ENCODE measurements around the gene ERAS. TPM values are rescaled to one million over a fixed set of nuclear protein-coding genes. Genes with fewer than 3 reads are reported as not detected.
A peak's percentile ranks its signal among the peaks of the same experiment; 100 is the strongest.

The ERAS gene
- total RNA-seq, 2 experiments from 2014 or later = not detected

- Mint-ChIP-seq H3K4me1 (ENCODE audit: low read depth) (peaks cover 3% of the 10 kb centered on the region), H3K27me3 (ENCODE audit: low read depth) (peaks cover 9% of the 10 kb centered on the region), H3K36me3 (ENCODE audit: low read depth) (peaks cover 10% of the 10 kb centered on the region), H3K4me3 (no peak overlapping the region), H3K27ac (no peak overlapping the region), H3K9me3 (ENCODE audit: insufficient read depth) (no peaks in the 10 kb centered on the region)
- ChIA-PET CTCF (no interaction called here), POLR2A (interaction anchor here (0.7 kb wide), 1 partner anchor 279 kb away, joined by 4 read pairs; no protein-coding TSS in a partner anchor)
- ATAC-seq (no peak), DNase-seq (no peak)
These were observed 3.3 kb upstream of the ERAS start for GRCh38 chrX:48823053-48823452.

GRCh38 chrX:48824066-48824465 is 2.2 kb upstream of the ERAS start:
- POLR2A ChIA-PET = no interaction called here
- no peak overlapping the region for H3K4me3 Mint-ChIP-seq

GRCh38 chrX:48826876-48827653 is 752 bp downstream of the ERAS start:
- Mint-ChIP-seq H3K27me3 (ENCODE audit: low read depth) (peaks cover 25% of the 10 kb centered on the region), H3K4me1 (ENCODE audit: low read depth) (peaks cover 3% of the 10 kb centered on the region), H3K36me3 (ENCODE audit: low read depth) (peaks cover 10% of the 10 kb centered on the region), H3K9me3 (ENCODE audit: insufficient read depth) (no peaks in the 10 kb centered on the region), H3K27ac (no peak overlapping the region), H3K4me3 (no peak overlapping the region)
- ATAC-seq (no peak), DNase-seq (no peak)
- ChIA-PET CTCF (no interaction called here), POLR2A (no interaction called here)

More at GRCh38 chrX:48824066-48824465, 2.2 kb upstream of the ERAS start:
- Mint-ChIP-seq H3K27ac (no peak overlapping the region), H3K9me3 (ENCODE audit: insufficient read depth) (no peaks in the 10 kb centered on the region), H3K36me3 (ENCODE audit: low read depth) (peaks cover 10% of the 10 kb centered on the region), H3K4me1 (ENCODE audit: low read depth) (peaks cover 3% of the 10 kb centered on the region), H3K27me3 (ENCODE audit: low read depth) (peaks cover 17% of the 10 kb centered on the region)
- ATAC-seq (no peak), DNase-seq (no peak)
- CTCF ChIA-PET = no interaction called here

DNA sequence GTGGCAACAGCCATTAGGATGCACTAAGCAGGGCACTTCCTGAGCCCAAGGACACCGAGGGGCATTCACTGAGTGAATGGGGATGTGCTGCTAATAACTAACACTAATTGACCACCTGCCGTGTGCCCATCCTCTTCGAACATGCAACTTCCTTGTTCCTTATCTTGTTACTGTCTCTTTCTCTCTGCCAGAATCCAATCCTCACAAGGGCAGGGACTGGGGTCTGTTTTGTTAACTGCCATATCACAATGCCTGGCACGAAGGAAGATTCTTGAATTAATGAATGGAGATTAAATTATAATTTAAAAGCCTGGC is 1.3 kb downstream of the ERAS start:
- no peak overlapping the region for H3K4me3 Mint-ChIP-seq
- H3K36me3 Mint-ChIP-seq (ENCODE audit: low read depth) = peaks cover 10% of the 10 kb centered on the region
- no peaks in the 10 kb centered on the region for H3K9me3 Mint-ChIP-seq (ENCODE audit: insufficient read depth)
- ChIA-PET CTCF (no interaction called here), POLR2A (no interaction called here)
- H3K4me1 Mint-ChIP-seq (ENCODE audit: low read depth) = peaks cover 3% of the 10 kb centered on the region
- peaks cover 26% of the 10 kb centered on the region for H3K27me3 Mint-ChIP-seq (ENCODE audit: low read depth)
- no peak for ATAC-seq
- DNase-seq = no peak
- no peak overlapping the region for H3K27ac Mint-ChIP-seq

DNA sequence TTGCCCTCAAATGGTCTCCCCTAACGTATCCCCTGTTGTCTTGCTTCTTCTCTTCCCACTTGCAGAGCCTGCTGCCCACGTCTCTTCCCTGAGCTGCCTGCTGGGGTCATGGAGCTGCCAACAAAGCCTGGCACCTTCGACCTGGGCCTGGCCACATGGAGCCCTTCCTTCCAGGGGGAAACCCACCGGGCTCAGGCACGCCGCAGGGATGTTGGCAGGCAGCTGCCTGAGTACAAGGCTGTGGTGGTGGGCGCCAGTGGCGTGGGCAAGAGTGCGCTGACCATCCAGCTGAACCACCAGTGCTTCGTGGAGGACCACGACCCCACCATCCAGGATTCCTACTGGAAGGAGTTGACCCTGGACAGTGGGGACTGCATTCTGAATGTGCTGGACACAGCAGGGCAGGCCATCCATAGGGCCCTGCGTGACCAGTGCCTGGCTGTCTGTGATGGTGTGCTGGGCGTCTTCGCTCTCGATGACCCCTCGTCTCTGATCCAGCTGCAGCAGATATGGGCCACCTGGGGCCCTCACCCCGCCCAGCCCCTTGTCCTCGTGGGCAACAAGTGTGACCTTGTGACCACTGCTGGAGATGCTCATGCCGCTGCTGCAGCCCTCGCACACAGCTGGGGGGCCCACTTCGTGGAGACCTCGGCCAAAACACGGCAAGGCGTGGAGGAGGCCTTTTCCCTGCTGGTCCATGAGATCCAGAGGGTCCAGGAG is 2.9 kb downstream of the ERAS start:
- peaks cover 7% of the 10 kb centered on the region for H3K36me3 Mint-ChIP-seq (ENCODE audit: low read depth)
- no peak for DNase-seq
- peaks cover 7% of the 10 kb centered on the region for H3K4me1 Mint-ChIP-seq (ENCODE audit: low read depth)
- POLR2A ChIA-PET = no interaction called here
- CTCF ChIA-PET = no interaction called here
- H3K4me3 Mint-ChIP-seq = no peak overlapping the region
- no peaks in the 10 kb centered on the region for H3K9me3 Mint-ChIP-seq (ENCODE audit: insufficient read depth)
- no peak overlapping the region for H3K27ac Mint-ChIP-seq
- ATAC-seq = no peak
- H3K27me3 Mint-ChIP-seq (ENCODE audit: low read depth) = peaks cover 41% of the 10 kb centered on the region

DNA sequence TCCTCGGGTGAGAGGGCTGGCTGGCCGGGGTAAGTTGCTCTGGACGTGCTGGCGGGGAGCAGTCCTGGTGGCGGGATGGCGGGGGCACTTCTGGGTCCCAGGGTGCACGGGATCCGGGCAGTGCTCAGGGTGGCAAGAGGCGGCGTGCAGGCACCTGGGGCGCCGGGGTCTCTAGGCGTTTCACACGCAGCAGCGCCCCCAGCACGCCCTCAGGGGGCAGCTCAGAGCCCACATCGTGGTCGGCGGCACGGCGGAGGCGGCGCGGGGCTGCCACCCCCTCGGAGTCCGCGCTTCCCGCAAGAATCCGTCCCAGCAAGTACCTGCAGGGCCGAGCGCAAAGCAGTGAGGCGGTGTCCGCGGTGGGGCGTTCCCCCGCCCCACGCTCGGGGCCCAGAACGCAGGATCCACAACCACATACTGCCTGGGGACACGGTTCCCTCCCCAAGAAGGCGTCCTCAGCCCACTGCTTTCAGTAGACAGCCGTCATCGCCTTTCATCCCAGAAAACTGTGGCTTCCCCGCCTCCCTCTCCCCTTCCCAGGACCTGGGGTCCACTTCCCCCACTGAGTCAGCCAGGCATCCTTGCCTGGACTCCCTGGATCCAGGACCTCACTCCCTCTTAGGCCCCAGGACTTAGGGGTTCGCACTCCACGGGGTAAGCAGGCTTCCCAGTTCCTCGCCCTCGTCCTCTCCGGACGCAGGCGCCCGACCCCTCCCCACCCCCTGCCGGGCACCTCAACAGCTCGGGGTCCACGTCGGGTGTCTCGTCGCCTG is 5.0 kb downstream of the ERAS start:
- Mint-ChIP-seq H3K4me3 (no peak overlapping the region), H3K9me3 (ENCODE audit: insufficient read depth) (no peaks in the 10 kb centered on the region), H3K27ac (no peak overlapping the region), H3K27me3 (ENCODE audit: low read depth) (peaks cover 55% of the 10 kb centered on the region), H3K36me3 (ENCODE audit: low read depth) (peaks cover 4% of the 10 kb centered on the region), H3K4me1 (ENCODE audit: low read depth) (peaks cover 17% of the 10 kb centered on the region)
- ChIA-PET CTCF (no interaction called here), POLR2A (no interaction called here)
- no peak for ATAC-seq
- DNase-seq = no peak

DNA sequence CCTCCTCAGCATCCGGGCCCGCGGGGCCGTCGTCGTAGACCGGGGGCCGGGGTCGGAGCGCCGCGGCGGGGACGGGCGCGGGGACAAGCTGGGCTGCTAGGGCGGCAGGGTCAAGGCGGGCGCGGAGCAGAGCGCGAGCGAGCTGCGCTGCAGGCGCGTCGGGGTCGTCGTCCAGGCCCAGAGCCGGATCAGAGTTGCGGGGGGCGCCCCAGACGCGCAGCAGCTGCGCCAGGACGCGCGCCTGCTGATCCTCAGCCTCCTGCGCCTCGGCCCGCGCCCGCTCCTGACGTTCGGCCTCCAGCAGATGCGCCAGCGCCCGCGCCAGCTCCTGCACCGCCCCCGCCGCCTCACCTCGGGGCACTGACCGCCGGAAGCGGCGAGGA is 5.6 kb downstream of the ERAS start:
- Mint-ChIP-seq H3K4me1 (ENCODE audit: low read depth) (peaks cover 17% of the 10 kb centered on the region), H3K4me3 (no peak overlapping the region), H3K9me3 (ENCODE audit: insufficient read depth) (no peaks in the 10 kb centered on the region), H3K27me3 (ENCODE audit: low read depth) (peaks cover 59% of the 10 kb centered on the region), H3K27ac (no peak overlapping the region), H3K36me3 (ENCODE audit: low read depth) (peaks cover 4% of the 10 kb centered on the region)
- ChIA-PET CTCF (no interaction called here), POLR2A (no interaction called here)
- ATAC-seq (no peak), DNase-seq (no peak)

DNA sequence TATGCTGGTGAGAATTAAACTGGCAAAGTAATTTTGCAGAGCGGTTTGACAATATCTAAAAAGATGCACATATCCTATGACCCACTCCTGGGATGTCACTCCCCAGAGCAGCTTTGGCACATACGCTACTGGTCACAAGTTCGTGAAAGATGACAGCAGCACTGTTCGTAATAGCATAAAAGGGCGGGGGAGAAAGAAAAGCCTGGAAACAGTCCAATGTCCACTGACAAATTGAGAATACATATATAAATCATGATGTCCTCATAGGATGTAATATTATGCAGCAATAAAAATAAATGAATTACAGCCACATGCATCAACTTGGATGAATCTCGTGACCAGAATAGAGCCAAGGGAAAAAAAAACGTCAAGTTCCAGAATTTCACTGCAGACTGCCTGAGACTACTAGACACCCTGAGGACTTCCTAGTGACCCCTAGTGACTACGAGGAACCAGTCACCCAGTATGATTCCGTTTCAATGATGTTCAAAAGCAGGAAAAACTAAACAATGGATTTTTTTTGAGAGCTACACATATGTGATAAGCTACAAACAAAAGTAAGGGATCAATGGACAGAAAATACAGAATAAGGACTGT is 7.3 kb downstream of the ERAS start:
- ChIA-PET POLR2A (no interaction called here), CTCF (no interaction called here)
- H3K27ac Mint-ChIP-seq = no peak overlapping the region
- peaks cover 14% of the 10 kb centered on the region for H3K4me1 Mint-ChIP-seq (ENCODE audit: low read depth)
- H3K9me3 Mint-ChIP-seq (ENCODE audit: insufficient read depth) = no peaks in the 10 kb centered on the region
- peaks cover 48% of the 10 kb centered on the region for H3K27me3 Mint-ChIP-seq (ENCODE audit: low read depth)
- H3K36me3 Mint-ChIP-seq (ENCODE audit: low read depth) = no peaks in the 10 kb centered on the region
- H3K4me3 Mint-ChIP-seq = no peak overlapping the region
- ATAC-seq = no peak
- DNase-seq = no peak

DNA sequence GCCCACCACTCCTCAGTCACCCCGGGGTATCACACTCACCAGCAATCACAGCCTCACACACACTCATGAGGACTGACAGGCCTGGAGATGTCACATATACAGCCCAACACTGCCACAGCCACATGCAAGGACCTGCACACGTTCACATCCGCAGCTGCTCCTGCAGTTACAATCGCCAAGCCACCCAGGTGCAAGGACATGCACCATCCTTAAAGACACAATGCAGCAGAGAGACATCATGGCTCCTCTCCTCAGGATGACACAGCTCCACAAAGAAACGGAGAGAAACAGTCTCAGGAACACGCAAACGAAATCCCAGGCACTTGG is 8.0 kb downstream of the ERAS start:
- Mint-ChIP-seq H3K27ac (no peak overlapping the region), H3K4me1 (ENCODE audit: low read depth) (peaks cover 14% of the 10 kb centered on the region), H3K4me3 (peak overlapping the region; percentile 25), H3K36me3 (ENCODE audit: low read depth) (no peaks in the 10 kb centered on the region), H3K9me3 (ENCODE audit: insufficient read depth) (no peaks in the 10 kb centered on the region), H3K27me3 (ENCODE audit: low read depth) (peaks cover 45% of the 10 kb centered on the region)
- DNase-seq (no peak), ATAC-seq (no peak)
- ChIA-PET CTCF (no interaction called here), POLR2A (no interaction called here)

- peaks cover 14% of the 10 kb centered on the region for H3K4me1 Mint-ChIP-seq (ENCODE audit: low read depth)
- peak within 1 kb of the TSS; percentile 25 for H3K4me3 Mint-ChIP-seq
- peaks cover 40% of the 10 kb centered on the region for H3K27me3 Mint-ChIP-seq (ENCODE audit: low read depth)
- H3K27ac Mint-ChIP-seq = no peak within 1 kb of the TSS
- ATAC-seq = peak; percentile 46
- POLR2A ChIA-PET = no interaction called here
- no peaks in the 10 kb centered on the region for H3K36me3 Mint-ChIP-seq (ENCODE audit: low read depth)
- H3K9me3 Mint-ChIP-seq (ENCODE audit: insufficient read depth) = no peaks in the 10 kb centered on the region
- no peak for DNase-seq
- CTCF ChIA-PET = interaction anchor here (0.7 kb wide), 1 partner anchor 22 kb away, joined by 3 read pairs; no protein-coding TSS in a partner anchor
These were observed 9.4 kb downstream of the ERAS start, which contains the start of gene PCSK1N for GRCh38 chrX:48835524-48836329. TSS of gene PCSK1N (minus strand) at chrX:48835610. CDS start at chrX:48835532, 78 bp downstream.

GRCh38 chrX:48839686-48840085 is 13.4 kb downstream of the ERAS start:
- no peak overlapping the region for H3K27ac Mint-ChIP-seq
- no peaks in the 10 kb centered on the region for H3K36me3 Mint-ChIP-seq (ENCODE audit: low read depth)
- H3K27me3 Mint-ChIP-seq (ENCODE audit: low read depth) = peaks cover 18% of the 10 kb centered on the region
- H3K4me1 Mint-ChIP-seq (ENCODE audit: low read depth) = peaks cover 5% of the 10 kb centered on the region
- ChIA-PET POLR2A (no interaction called here), CTCF (interaction anchor here (0.6 kb wide), 1 partner anchor 663 kb away, joined by 3 read pairs; no protein-coding TSS in a partner anchor)
- DNase-seq (no peak), ATAC-seq (no peak)
- H3K9me3 Mint-ChIP-seq (ENCODE audit: insufficient read depth) = no peaks in the 10 kb centered on the region
- no peak overlapping the region for H3K4me3 Mint-ChIP-seq

All from activated CD8-positive, alpha-beta T cell treated with anti-CD3 and anti-CD28 coated beads, Interleukin-2, amount 10 ng/mL, durations not matched to agents 7 days and 5 days (primary cell).